NCI-H187 treated with DMSO at 0.1 percent for 48 hours (cell line): ENCODE results near the gene GAS6.

Experiments used
- DNase-seq: peaks from one replicate; lab custom pipeline; 2025; lab: John Stamatoyannopoulos, UW

GAS6 gene

GRCh38 chr13:113851826-113852535 lies 11.9 kb downstream of the GAS6 start:
- no peak for DNase-seq

- no peak for DNase-seq
These were observed 12.4 kb downstream of the GAS6 start for GRCh38 chr13:113851480-113851803.

GRCh38 chr13:113850722-113851479 lies 13.0 kb downstream of the GAS6 start:
- no peak for DNase-seq

GRCh38 chr13:113849981-113850721 lies 13.7 kb downstream of the GAS6 start:
- DNase-seq = no peak

GRCh38 chr13:113849546-113849945 lies 14.3 kb downstream of the GAS6 start:
- DNase-seq = no peak

- DNase-seq = no peak
These were observed 15.2 kb downstream of the GAS6 start for GRCh38 chr13:113848431-113849260.

GRCh38 chr13:113848020-113848419 lies 15.9 kb downstream of the GAS6 start:
- no peak for DNase-seq

GRCh38 chr13:113846636-113847318 lies 17.1 kb downstream of the GAS6 start:
- no peak for DNase-seq

GRCh38 chr13:113845723-113846635 lies 17.9 kb downstream of the GAS6 start:
- DNase-seq = no peak

GRCh38 chr13:113845055-113845454 lies 18.8 kb downstream of the GAS6 start:
- DNase-seq = no peak

- no peak for DNase-seq
These were observed 19.9 kb downstream of the GAS6 start for GRCh38 chr13:113843864-113844556.

- no peak for DNase-seq
These were observed 20.7 kb downstream of the GAS6 start for GRCh38 chr13:113843063-113843654.

- DNase-seq = no peak
These were observed 21.4 kb downstream of the GAS6 start for GRCh38 chr13:113842336-113843062.

- DNase-seq = no peak
These were observed 22.6 kb downstream of the GAS6 start for GRCh38 chr13:113841353-113841650.

- DNase-seq = no peak
These were observed 23.1 kb downstream of the GAS6 start for GRCh38 chr13:113840541-113841352.

- no peak for DNase-seq
These were observed 24.2 kb downstream of the GAS6 start for GRCh38 chr13:113839536-113840204.

- DNase-seq = no peak
These were observed 25.1 kb downstream of the GAS6 start for GRCh38 chr13:113838711-113839201.
